Subcutaneous adipose tissue (tissue), 4 donors: Measurements from ENCODE around the gene HMGB1. TPM values are rescaled to one million over a fixed set of nuclear protein-coding genes. Genes with fewer than 3 reads are reported as not detected.

ENCODE experiments used
- CTCF ChIP-seq: fragments of 450-650 bp; IDR thresholded peaks from one replicate; pipeline ENCODE4 v1.5.1; 2016; ENCODE audit warnings: low read depth, mild to moderate bottlenecking, control low read depth, antibody characterized with exemption, moderate library complexity
- total RNA-seq, 4 donors: library from RNA; depleted of rRNA; stranded (reverse); fragments of >200 nt; gene quantifications; one replicate each; pipeline ENCODE4 v1.1.0, GENCODE V29; 2016

The HMGB1 gene
- 100 to 1,000 TPM; 194 to 234 (median 222) TPM for total RNA-seq

GRCh38 chr13:30465593-30466357 is at the start of gene HMGB1:
Gene HMGB1, minus strand, starts transcription at chr13:30465936. Its CDS starts 2,256 bp downstream, at chr13:30463680.
- no peak for TF ChIP-seq CTCF

- no peak for TF ChIP-seq CTCF
Measured at GRCh38 chr13:30510811-30511371, 45.2 kb upstream of the HMGB1 start.

GRCh38 chr13:30510091-30510490 is 44.4 kb upstream of the HMGB1 start:
- no peak for TF ChIP-seq CTCF

- TF ChIP-seq CTCF: no peak
Measured at GRCh38 chr13:30509254-30510050, 43.7 kb upstream of the HMGB1 start.

- no peak for TF ChIP-seq CTCF
Measured at GRCh38 chr13:30504081-30504480, 38.3 kb upstream of the HMGB1 start.

GRCh38 chr13:30502237-30502636 is 36.5 kb upstream of the HMGB1 start:
- TF ChIP-seq CTCF: no peak

GRCh38 chr13:30499338-30499737 is 33.6 kb upstream of the HMGB1 start:
- no peak for TF ChIP-seq CTCF
